Measurements from ENCODE around the gene ASB5.
"Not testable (repeated sequence)": the region's sequence is repeated elsewhere in the genome, so short reads cannot be mapped to it uniquely, and the experiment has no call there.

The ASB5 gene, protein sequence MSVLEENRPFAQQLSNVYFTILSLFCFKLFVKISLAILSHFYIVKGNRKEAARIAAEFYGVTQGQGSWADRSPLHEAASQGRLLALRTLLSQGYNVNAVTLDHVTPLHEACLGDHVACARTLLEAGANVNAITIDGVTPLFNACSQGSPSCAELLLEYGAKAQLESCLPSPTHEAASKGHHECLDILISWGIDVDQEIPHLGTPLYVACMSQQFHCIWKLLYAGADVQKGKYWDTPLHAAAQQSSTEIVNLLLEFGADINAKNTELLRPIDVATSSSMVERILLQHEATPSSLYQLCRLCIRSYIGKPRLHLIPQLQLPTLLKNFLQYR

DNA sequence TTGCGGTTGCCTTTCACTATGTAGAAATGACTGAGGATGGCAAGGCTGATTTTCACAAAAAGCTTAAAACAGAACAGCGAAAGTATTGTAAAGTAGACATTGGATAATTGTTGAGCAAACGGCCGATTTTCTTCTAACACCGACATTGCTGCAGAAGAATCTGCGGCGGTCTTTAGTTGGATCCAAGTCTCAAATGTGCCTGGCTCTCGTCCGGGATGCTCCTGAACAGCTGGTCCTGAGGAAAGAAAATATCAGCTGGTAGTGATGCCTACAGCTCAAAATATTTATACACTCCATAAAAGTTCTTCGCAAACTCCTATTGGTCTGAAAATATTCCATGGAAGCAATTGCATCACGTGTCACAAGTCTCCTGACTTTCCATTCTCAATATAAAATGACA, at the start of gene ASB5:
TSS of gene ASB5 (minus strand) at position 260 of the 400 bp plus-strand sequence. CDS start at position 146, 114 bp downstream.
- DNase-seq (ENCODE audit: low spot score), result no peak

DNA sequence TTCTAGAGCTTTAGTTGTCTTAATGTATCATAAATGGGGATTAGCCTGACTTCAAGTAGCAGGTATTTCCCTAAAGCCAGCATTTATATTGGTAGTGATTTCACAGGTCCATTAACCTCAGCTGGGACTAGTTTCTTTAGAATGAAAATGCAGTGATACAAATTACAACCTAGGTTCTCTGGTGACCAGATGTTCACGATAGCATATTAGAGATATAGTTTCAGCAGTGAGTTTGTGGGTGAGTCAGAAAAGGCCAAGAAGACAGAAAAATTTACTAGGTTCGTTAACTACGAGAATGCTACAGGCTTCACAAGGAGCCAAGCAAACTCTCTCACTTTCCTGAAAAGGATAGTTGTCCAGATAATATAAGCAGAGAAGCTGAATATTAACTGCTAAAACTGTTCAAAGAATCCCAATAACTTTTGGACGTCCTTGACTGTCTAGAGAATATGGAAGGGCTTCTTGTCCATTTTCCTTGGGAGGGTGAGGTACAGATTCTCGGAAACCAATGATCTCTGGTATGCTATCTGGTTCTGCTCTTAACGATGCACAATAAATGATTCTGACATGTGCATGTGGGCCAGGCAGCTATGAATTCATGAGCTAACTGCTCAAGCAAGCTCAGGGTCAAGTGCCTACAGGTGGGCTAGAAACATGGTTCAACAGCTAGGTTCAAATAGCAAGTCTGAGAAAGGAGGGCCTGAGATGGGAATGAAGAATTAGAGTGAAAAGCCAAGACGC, 44.7 kb upstream of the ASB5 start:
- no peak for DNase-seq (ENCODE audit: low spot score)

DNA sequence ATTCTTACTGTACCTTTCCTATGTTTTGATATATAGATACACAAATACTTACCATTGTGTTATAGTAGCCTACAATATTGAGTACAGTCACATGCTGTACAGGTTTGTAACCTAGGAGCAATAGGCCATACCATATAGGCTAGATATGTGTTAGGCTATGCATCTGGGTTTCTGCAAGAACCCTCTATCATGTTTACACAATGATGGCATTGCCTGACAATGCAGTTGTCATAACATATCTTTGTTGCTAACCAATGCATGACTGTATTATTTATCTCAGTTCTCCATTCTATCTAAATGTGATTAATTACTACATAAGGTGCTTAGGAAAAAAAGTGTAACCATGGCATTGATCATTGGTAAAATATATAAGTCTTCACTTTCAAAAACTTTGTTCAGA, 40.8 kb upstream of the ASB5 start:
- no peak for DNase-seq (ENCODE audit: low spot score)

DNA sequence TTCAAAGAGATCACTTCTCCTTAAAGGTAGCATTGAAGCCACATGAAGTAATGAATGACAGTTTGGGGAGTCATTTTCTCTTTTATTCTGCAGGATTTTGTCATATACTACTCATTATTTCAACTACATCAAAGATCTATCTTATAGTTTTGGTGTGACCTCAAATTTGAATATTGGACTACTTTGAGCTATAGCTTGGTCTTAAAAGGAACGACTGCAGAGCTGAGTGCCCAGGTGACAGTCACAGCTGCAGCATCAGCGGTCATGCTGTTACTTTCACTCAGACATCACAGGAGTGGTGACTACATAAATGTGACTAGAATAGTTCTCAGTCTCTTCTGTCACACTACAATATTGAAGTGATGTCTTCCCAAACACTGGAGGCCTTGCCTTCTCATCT, 40.0 kb upstream of the ASB5 start:
- DNase-seq (ENCODE audit: low spot score), result no peak

DNA sequence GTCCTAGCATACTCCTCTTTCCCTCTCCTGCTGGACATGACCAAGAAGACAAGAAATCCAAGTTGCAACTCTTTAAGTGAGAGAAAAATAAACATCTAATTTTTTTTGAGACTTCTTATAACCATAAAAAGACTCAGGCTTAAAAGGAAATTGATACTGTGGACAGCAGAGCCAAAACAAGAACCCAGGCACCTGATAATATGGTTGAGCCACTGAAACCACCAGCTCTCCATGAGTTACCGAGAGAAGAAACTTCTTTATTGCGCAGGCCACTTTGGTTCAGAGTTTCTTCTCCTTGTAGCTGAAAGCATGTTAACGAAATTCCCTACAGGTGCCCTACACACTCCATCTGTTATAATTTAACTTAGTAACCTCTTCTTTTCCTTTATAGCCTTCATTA, 39.4 kb upstream of the ASB5 start:
- DNase-seq (ENCODE audit: low spot score), result no peak

DNA sequence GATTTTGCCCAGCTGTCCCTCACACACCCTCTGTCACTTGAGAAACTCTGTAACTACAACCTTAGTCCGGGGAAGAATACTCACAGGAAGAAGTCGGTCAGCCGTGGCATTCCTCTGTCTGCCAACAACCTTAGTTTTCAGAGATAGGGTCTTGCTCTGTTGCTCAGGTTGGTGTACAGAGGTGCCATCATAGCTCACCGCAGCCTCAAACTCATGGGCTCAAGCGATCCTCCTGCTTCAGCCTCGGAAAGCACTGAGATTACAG, 38.6 kb upstream of the ASB5 start:
- DNase-seq (ENCODE audit: low spot score), result no peak

DNA sequence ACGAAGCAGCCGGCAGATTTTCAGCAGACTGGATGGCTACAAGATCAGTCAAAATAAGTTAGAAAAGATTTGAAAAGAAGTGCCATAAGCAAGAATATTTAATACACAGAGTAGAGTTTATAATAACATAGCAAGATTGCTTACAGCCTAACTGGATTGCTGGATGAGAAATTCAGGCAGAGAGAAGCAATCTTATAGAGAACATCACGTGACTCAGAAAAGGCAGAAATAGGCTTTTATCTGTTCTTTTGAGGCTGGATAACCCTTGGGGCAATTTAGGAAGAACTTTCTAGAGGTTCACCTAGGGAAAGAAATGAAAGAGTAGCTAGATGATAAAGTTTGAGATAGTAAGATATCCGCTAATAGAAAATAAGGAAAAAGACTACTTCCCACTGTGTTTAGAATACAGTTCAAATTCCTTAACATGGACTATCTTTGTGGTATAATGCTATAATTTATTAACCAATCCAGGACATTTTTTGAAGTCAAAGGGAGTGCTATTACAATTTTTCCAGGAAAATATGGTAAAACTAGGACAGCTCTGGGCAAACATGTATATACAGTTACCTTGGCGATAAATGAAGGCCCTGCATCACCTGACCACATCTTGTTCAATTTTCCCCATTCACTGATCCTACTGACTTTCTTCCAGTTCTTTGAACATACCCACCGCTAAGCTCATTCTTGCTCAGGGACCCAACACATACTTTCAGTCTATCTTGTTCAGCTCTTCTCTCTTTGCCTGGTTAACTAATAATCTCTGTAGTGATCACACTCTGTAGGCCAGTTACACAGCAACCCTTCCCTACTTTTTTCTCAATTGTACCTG, 38.0 kb upstream of the ASB5 start:
- DNase-seq (ENCODE audit: low spot score), result no peak

DNA sequence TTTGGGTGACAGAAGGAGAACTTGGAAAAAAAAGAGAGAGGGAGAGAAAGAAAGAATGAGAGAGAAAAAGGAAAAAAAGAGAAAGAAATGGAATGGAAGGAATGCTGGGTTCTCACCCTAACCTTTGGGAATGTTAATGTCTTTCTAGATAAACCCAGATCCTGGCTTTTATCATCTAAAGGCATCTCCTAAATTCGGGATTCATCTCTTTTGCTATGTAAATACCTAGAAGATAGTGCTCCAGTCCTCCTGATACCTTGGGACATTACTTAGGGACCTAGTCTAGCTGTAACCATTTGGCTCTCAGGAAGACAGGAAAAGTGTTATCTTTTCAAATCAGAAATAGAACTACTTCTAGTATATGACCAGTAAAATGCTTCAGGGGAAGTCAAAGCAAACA, 34.9 kb upstream of the ASB5 start:
- DNase-seq (ENCODE audit: low spot score), result no peak

DNA sequence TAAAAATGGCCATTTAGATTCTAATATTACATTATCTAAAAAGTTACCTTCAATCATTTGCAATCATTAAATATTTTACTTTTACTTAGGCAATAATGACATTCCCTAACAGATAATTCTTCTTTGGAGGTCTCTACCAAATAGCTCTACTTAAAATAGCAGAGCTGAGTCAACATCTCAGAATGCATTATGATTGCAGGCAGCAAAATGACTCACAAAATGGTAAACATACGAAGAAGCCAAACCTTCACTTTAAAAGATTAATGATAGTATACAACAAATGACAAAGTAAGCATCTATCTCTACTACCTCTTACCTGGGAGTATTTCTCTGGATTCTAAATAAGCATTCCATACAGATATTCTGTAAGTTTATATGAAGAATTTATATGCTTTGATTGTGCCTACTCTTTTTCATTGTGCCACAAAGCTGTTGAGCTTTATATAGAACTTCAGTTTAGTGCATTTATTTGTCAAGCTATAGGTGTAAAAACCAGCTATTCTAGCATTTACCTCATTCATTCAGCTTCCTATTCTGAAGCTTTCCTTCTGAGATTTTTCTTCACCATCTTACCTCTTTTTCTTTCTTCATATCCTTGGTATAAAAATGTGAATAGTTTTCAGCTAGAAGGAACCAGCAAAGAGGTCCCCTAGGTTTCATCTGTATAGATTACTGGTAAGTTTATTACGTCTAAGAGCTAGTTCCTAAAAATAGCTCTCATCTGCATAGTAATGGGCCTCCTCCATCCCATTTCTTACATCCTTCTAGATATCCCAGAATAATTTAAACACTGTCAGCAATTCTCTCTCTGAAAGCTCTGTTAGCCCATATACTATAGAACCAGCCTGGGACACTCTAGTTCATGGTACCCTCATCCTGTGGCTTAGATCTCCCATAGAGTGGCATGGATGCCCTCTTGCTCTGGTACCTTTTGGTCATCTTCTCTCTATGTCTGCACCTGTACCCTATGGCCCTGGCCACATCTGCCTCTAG, 33.6 kb upstream of the ASB5 start:
- no peak for DNase-seq (ENCODE audit: low spot score)

DNA sequence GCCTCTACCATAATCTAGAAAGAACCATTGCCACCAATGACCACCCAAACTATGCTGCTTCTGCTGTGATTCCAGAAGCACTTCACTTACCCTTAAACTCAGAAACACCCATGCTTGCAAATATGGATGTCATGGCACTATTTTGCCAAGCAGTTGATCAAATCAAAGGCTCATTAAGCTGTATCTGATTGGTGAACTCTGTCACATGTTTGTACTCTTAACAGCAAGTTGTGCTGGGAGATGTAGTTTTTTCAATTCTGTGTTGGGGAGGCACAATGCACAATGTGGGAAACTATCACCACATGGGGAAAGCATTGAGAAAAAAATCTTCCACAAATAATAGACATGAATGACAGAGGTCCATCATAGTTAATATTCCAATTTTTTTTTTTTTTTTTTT, 31.5 kb upstream of the ASB5 start:
- no peak for DNase-seq (ENCODE audit: low spot score)

DNA sequence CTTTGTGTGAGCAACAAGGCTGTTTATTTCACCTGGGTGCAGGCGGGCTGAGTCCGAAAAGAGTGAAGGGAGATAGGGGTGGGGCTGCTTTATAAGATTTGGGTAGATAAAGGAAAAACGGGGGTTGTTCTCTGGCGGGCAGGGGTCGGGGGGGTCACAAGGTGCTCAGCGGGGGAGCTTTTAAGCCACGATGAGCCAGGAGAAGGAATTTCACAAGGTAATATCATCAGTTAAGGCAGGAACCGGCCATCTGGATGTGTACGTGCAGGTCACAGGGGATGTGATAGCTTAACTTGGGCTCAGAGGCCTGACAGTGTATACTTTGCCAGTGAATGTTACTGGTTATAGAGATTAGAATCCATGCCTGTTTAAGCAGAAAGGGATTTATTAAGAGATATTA, 31.0 kb upstream of the ASB5 start:
- no peak for DNase-seq (ENCODE audit: low spot score)

DNA sequence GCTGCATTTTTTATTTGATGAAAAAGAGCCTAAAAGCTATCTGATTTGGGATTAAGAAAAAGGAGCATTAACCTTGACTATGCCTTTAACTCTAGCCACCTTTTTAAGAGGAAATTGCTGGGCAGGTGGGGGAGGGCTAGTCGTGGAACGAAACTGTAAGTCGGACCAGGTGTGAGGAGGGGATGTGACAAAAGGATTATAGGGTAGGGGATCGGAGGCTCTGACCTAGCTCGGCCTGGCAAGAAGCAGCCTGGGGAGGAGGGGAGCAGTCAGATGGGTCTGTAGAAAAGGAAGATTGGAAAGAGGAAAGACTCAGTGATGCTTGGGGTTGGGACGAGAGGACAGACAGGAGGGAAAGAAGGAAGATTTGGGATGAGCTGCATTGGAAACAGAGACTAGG, 29.6 kb upstream of the ASB5 start:
- DNase-seq (ENCODE audit: low spot score), result no peak

DNA sequence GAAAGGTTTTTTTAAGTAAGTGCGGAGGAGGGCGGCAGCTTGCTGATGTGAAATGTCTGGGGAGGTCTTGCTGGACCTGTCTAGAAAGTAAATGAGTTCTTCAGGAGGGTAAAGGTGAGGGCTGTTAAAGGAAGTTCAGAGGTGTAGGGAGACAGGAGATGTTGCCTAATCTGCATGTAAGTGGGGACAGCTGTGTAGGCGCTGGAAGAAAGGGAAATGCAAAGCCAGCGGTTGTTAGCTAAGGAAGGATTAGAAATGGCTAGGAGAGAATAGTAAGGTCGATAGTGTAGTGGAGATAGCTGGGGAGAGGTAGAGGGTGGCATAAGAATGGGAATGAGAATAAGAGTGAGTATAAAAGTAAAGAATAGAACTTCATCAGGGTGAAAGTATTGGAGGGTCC, 26.9 kb upstream of the ASB5 start:
- not testable (repeated sequence) for DNase-seq (ENCODE audit: low spot score)

DNA sequence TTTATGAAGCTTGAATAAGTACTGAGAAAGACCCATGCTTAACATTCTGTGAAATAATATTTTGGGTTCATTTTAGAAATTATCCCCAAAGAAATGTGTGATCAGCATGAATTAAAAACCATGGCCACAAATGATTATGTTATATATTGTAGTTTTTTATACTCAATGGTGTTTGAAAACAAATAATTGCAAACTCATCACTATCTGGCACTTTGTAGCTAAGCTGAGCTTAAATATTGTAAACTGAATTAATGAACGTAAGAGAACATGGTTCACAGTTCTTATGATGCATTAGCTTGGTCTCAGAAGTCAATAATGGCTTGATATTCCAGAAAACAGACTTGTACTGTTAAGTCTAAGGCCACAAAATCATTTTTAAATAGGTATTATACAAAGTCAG, 24.6 kb upstream of the ASB5 start:
- DNase-seq (ENCODE audit: low spot score), result no peak

DNA sequence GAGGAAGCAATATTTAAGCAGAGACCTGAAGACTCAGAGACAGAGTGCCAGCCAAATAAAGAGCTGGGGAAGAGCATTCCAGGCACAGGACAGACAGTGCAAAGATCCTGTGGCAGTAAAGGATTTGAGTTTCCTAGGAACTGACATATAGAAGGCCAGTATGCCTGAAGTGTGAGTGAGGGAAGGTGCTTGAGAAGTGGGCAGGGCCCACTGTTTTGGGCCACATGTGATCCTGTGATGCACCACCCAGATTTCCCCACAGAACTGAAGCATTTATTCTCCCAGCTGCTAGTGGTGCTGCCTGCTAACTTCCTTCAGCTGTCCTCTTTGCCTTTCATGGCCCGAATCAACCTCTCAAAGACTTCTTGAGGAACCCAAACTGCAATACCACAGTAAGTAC, 23.9 kb upstream of the ASB5 start:
- no peak for DNase-seq (ENCODE audit: low spot score)

DNA sequence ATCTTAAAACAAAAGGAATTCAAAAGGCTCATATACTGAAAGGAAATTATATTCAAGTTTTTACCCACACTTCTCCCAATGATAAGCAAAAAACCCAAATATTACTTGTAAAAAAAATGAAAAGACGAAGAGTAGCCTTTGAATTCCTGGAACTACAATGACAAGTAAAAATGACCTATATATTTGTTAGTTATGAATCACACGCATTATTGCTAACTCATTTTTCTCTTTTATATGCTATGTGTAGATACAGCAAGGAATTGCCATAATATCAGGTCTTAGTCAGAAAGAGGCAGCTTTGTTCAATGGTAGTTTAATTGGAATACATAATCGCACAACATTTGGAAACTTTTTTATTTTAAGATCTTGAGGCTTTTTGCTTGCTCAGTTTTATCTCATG, 22.7 kb upstream of the ASB5 start:
- no peak for DNase-seq (ENCODE audit: low spot score)

DNA sequence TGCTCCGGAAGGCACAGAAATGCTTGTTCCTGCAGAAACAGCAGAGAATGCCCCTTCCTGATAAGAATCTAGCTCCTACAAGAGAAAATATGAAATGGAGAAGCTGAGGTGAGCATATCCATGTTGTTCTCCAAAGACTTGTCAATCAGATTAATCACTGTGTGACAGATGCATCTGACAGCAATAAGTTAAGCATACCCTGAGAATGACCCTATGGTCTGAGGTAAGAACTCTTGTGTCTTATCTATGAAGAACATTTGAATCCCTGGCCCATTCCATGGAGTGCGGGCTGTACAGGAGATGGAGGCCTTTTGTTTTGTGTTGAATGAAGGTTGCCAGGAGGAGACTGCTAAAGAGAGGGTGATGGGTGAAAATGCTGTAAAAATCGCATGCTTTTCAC, 21.5 kb upstream of the ASB5 start:
- DNase-seq (ENCODE audit: low spot score), result no peak

DNA sequence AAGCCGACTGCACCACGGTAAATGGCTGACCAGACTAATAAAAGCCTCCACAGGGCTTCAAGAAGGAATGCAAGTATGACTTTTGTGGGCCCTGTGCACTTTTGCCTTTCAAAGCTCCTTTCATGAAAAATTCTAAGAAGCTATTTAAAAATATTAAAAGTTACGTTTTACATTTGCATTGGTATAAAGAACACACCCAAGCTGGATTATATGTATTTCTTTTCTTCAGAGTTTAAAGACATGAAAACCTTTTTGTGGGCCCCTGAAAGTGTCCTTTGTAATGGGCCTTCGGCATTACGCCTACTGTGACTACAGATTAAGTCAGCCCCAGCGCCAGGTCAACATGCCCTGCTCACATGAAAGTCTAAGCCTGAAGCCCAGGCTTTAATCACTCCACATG, 20.5 kb upstream of the ASB5 start:
- DNase-seq (ENCODE audit: low spot score), result no peak

DNA sequence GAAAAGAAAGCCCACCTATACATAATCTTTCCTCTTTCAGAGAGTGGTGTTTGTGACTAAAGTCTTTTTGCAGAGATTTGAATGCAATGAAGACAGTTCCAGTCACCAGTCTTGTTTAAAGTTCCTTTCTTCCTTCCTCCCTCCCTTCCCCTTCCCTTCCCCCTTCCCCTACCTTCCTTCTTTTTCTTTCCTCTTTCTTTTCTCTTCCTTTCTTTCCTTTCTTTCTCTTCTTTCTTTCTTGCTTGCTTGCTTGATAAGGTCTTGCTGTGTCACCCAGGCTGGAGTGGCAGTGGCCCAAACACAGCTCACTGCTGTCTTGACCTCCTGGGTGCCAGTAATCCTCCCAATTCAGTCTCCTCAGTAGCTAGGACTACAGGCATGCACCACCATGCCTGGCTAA, 19.0 kb upstream of the ASB5 start:
- no peak for DNase-seq (ENCODE audit: low spot score)

DNA sequence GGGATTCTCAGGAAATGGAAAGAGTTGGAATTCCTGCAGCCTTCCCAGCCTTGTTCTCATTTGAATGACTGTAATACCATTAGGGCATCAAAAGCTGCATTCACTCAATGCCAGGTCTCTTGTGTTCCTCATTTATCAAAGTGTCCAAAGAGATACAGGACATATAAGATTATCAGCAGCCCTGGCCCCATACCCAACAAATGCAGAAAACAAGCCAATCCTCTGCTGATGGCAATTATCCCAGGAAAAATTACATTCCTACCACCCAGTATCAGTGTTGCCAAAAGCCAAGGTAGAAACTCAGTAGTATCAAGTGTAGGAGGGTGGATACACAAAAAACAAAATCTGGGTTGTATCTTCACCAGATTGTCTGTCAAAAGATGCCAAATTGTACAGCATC, 18.5 kb upstream of the ASB5 start:
- no peak for DNase-seq (ENCODE audit: low spot score)

DNA sequence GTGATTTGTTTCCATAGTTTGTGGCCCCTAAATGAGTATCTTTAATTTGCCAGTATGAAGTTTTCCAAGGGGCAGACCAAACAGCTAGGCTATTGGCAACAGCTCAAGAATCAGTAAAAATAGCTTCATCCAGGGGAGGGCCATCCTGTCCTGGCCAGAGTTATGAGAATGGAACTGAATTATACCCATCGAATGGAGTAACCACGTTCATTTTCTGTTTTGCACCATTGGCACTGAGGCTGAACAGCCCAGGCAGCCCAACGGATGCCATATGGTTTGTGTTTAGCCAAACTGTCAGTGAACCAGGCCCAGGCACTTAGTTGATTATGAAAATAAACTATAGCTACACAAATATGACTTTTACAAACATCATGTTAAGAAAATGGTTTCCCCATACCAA, 17.7 kb upstream of the ASB5 start:
- no peak for DNase-seq (ENCODE audit: low spot score)

DNA sequence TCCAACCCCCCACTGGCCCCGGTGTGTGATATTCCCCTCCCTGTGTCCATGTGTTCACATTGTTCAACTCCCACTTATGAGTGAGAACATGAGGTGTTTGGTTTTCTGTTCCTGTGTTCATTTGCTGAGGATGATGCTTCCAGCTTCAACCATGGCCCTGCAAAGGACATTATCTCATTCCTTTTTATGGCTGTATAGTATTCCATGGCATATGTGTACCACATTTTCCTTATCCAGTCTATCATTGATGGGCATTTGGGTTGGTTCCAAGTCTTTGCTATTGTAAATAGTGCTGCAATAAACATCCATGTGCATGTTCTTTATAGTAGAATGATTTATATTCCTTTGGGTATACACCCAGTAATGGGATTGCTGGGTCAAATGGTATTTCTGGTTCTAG, 10.5 kb upstream of the ASB5 start:
- DNase-seq (ENCODE audit: low spot score), result not testable (repeated sequence)

All from activated CD4-positive, alpha-beta T cell treated with anti-CD3 and anti-CD28 coated beads, Interleukin-2, Interleukin-4, amounts not matched to agents 100 ng/mL and 50 ng/mL, durations not matched to agents 16 hours and 8 hours (primary cell).